ENCODE measurements around the gene BEND6. TPM values are rescaled to one million over a fixed set of nuclear protein-coding genes. Genes with fewer than 3 reads are reported as not detected.
"Not testable (repeated sequence)": the region's sequence is repeated elsewhere in the genome, so short reads cannot be mapped to it uniquely, and the experiment has no call there.

BEND6 gene
- total and polyA plus RNA-seq, 4 experiments from 2014 or later: not detected

DNA sequence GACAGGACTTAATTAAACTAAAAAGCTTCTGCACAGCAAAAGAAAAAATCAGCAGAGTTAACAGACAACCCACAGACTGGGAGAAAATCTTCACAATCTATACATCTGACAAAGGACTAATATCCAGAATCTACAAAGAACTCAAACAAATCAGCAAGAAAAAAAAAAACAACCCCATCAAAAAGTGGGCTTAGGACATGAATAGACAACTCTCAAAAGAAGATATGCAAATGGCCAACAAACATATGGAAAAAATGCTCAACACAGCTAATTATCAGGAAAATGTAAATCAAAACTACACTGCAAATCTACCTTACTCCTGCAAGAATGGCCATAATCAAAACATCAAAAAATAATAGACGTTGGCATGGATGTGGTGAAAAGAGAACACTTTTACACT lies 89.2 kb downstream of the BEND6 start:
- H3K27me3 ChIP-seq (ENCODE audit: insufficient read depth, low read length); H3K4me3 ChIP-seq (ENCODE audit: low read length in 2 of 2); H3K27ac Mint-ChIP-seq; H3K4me3 Mint-ChIP-seq; H3K9me3 Mint-ChIP-seq; H3K27ac ChIP-seq (ENCODE audit: low read depth, low read length); H3K36me3 ChIP-seq (ENCODE audit: insufficient read depth, low read length); intact Hi-C loops (cut with micrococcal nuclease); H3K9me3 ChIP-seq (ENCODE audit: control insufficient read depth in 1 of 2, low read length in 2 of 2); DNase-seq; POLR2A ChIA-PET (ENCODE audit: partially characterized antibody): not testable (repeated sequence)
- H3K4me1 Mint-ChIP-seq: peaks cover 12 to 23% (median 13%) of the 10 kb centered on the region in 4 donors
- CTCF ChIA-PET (ENCODE audit: partially characterized antibody): interaction anchor here (1.1 kb wide), 1 partner anchor 23 kb away, joined by 3 read pairs; no protein-coding TSS in a partner anchor
- peaks cover 12% of the 10 kb centered on the region for H3K4me1 ChIP-seq (ENCODE audit: insufficient read depth, low read length)
- peaks cover 12 to 18% of the 10 kb centered on the region in 2 donors for H3K27me3 Mint-ChIP-seq
- H3K36me3 Mint-ChIP-seq: peaks cover 0 to 13% of the 10 kb centered on the region in 2 donors

- Mint-ChIP-seq H3K36me3 (peaks cover 5 to 14% of the 10 kb centered on the region in 2 donors), H3K27ac (peak overlapping the region in 1 of 7 donors; percentile 10), H3K4me1 (peaks cover 16 to 28% (median 17%) of the 10 kb centered on the region in 4 donors), H3K27me3 (peaks cover 11 to 16% of the 10 kb centered on the region in 2 donors), H3K4me3 (peak overlapping the region in 1 of 8 donors; percentile 4), H3K9me3 (no peaks in the 10 kb centered on the region)
- CTCF ChIA-PET (ENCODE audit: partially characterized antibody): interaction anchor here (1.1 kb wide), 1 partner anchor 24 kb away, joined by 3 read pairs; no protein-coding TSS in a partner anchor
- Histone ChIP-seq H3K36me3 (ENCODE audit: insufficient read depth, low read length) (no peaks in the 10 kb centered on the region), H3K9me3 (ENCODE audit: control insufficient read depth in 1 of 2, low read length in 2 of 2) (no peaks in the 10 kb centered on the region), H3K27ac (ENCODE audit: low read depth, low read length) (no peak overlapping the region), H3K4me1 (ENCODE audit: insufficient read depth, low read length) (peaks cover 17% of the 10 kb centered on the region), H3K27me3 (ENCODE audit: insufficient read depth, low read length) (no peaks in the 10 kb centered on the region), H3K4me3 (ENCODE audit: low read length in 2 of 2) (no peak overlapping the region)
- POLR2A ChIA-PET (ENCODE audit: partially characterized antibody): no interaction called here
- no peak for DNase-seq
- intact Hi-C loops (cut with micrococcal nuclease): no loop called here
Measured at GRCh38 chr6:57044568-57044967, 89.7 kb downstream of the BEND6 start.

DNA sequence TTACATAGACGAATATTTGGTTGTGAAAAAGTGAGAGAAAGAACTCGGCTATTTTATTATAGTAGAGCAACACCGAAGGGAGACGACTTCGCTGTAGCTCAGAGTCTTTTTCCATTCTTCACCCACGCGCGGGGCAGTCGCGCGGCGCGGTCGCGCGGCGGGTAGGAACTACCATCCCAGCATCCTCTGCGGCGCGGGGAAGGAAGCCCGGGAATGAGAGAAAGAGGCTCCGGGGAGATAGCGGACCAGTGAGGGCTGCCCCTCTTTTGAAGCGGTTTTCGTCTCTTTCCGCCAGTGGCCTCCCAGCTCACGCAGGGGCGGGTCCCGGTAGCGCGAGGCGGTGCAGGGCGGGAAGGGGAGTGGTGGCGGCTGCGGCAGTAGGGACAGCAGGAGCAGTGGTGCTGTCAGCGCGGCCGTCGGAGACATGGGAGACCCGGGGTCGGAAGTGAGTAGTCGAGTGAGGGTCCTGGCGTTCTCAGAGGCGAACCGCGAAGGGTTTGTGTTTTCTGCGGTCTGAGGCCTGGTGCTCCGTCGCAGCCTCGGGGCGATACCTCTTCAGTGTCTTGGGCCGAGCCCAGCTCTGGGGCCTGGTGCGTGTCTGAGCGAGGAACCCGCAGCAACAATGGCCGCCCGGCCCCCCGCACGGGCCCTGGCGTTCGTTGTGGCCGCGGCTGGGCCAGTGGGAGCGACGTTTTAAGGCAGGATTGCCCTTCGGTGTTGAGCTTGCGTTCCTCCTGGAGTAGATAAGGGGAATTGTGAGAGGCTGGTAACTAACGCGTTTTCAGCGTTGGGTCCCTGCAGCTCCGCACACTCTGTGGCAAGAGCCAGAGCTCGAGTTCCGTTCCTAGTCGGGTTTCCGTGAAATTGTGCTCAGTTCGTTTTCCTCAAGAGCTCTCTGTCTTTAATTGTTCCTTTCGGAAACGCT lies 91.7 kb downstream of the BEND6 start, which contains the start of gene KIAA1586:
Gene KIAA1586, plus strand, starts transcription at position 362 of the 925 bp plus-strand sequence. Its CDS starts 63 bp downstream, at position 425.
- ChIA-PET POLR2A (ENCODE audit: partially characterized antibody) (interaction anchor here (0.7 to 0.8 kb wide), 2 partner anchors 43 to 175 kb away, joined by 3 read pairs; partner anchors contain the start of gene ZNF451), CTCF (ENCODE audit: partially characterized antibody) (interaction anchor here (1.0 to 1.6 kb wide), 4 partner anchors 26 to 270 kb away, joined by 3 to 7 read pairs (median 4); partner anchors contain the start of gene PRIM2)
- H3K27me3 ChIP-seq (ENCODE audit: insufficient read depth, low read length); H3K9me3 ChIP-seq (ENCODE audit: control insufficient read depth in 1 of 2, low read length in 2 of 2); H3K36me3 ChIP-seq (ENCODE audit: insufficient read depth, low read length); H3K27me3 Mint-ChIP-seq; H3K9me3 Mint-ChIP-seq: not testable (repeated sequence)
- Mint-ChIP-seq H3K4me3 (peak within 1 kb of the TSS; percentile 96 to 100 (median 96)), H3K36me3 (peaks cover 10 to 26% of the 10 kb centered on the region in 2 donors), H3K4me1 (peaks cover 19 to 40% (median 26%) of the 10 kb centered on the region in 4 donors), H3K27ac (peak within 1 kb of the TSS; percentile 88 to 96 (median 91))
- DNase-seq: peak; percentile 77 to 86 (median 80)
- H3K4me3 ChIP-seq (ENCODE audit: low read length in 2 of 2): peak within 1 kb of the TSS in 1 of 2 donors; percentile 60
- intact Hi-C loops (cut with micrococcal nuclease): loop anchor here (1.0 kb wide), 4 partner anchors 43 to 270 kb away; partner anchors contain the start of genes BAG2 and RAB23
- peak within 1 kb of the TSS; percentile 29 for H3K27ac ChIP-seq (ENCODE audit: low read depth, low read length)
- peaks cover 26% of the 10 kb centered on the region for H3K4me1 ChIP-seq (ENCODE audit: insufficient read depth, low read length)

DNA sequence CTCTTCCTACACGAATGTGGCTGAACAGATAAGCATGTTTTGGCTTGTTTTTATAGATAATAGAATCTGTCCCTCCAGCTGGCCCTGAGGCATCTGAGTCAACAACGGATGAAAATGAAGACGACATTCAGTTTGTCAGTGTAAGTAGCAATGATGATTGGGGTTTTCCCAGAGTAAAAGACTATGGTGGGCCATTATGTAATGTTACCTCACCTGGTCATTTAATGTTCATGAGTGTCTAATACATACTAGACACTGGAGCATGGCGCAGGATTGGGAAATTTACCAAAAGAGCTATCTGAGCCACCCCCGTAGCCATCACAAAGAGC lies 92.3 kb downstream of the BEND6 start:
- H3K9me3 Mint-ChIP-seq; H3K4me3 Mint-ChIP-seq; H3K27me3 Mint-ChIP-seq; intact Hi-C loops (cut with micrococcal nuclease); H3K27ac Mint-ChIP-seq; H3K4me3 ChIP-seq (ENCODE audit: low read length in 2 of 2); H3K36me3 ChIP-seq (ENCODE audit: insufficient read depth, low read length); H3K9me3 ChIP-seq (ENCODE audit: control insufficient read depth in 1 of 2, low read length in 2 of 2); H3K27me3 ChIP-seq (ENCODE audit: insufficient read depth, low read length); DNase-seq; POLR2A ChIA-PET (ENCODE audit: partially characterized antibody); H3K27ac ChIP-seq (ENCODE audit: low read depth, low read length): not testable (repeated sequence)
- Mint-ChIP-seq H3K4me1 (peaks cover 19 to 40% (median 26%) of the 10 kb centered on the region in 4 donors), H3K36me3 (peaks cover 10 to 28% of the 10 kb centered on the region in 2 donors)
- CTCF ChIA-PET (ENCODE audit: partially characterized antibody): interaction anchor here (1.6 kb wide), 1 partner anchor 26 kb away, joined by 7 read pairs; no protein-coding TSS in a partner anchor
- peaks cover 26% of the 10 kb centered on the region for H3K4me1 ChIP-seq (ENCODE audit: insufficient read depth, low read length)

GRCh38 chr6:57047859-57048258 lies 93.0 kb downstream of the BEND6 start:
- H3K27me3 Mint-ChIP-seq; H3K4me3 ChIP-seq (ENCODE audit: low read length in 2 of 2); H3K9me3 Mint-ChIP-seq; H3K27ac ChIP-seq (ENCODE audit: low read depth, low read length); intact Hi-C loops (cut with micrococcal nuclease); POLR2A ChIA-PET (ENCODE audit: partially characterized antibody); DNase-seq; CTCF ChIA-PET (ENCODE audit: partially characterized antibody); H3K9me3 ChIP-seq (ENCODE audit: control insufficient read depth in 1 of 2, low read length in 2 of 2); H3K27me3 ChIP-seq (ENCODE audit: insufficient read depth, low read length): not testable (repeated sequence)
- Mint-ChIP-seq H3K4me3 (peak overlapping the region in 7 of 8 donors; percentile 33 to 76 (median 64)), H3K4me1 (peaks cover 19 to 40% (median 26%) of the 10 kb centered on the region in 4 donors), H3K36me3 (peaks cover 12 to 30% of the 10 kb centered on the region in 2 donors), H3K27ac (peak overlapping the region; percentile 3 to 87 (median 62))
- H3K4me1 ChIP-seq (ENCODE audit: insufficient read depth, low read length): peaks cover 26% of the 10 kb centered on the region
- peaks cover 12% of the 10 kb centered on the region for H3K36me3 ChIP-seq (ENCODE audit: insufficient read depth, low read length)

DNA sequence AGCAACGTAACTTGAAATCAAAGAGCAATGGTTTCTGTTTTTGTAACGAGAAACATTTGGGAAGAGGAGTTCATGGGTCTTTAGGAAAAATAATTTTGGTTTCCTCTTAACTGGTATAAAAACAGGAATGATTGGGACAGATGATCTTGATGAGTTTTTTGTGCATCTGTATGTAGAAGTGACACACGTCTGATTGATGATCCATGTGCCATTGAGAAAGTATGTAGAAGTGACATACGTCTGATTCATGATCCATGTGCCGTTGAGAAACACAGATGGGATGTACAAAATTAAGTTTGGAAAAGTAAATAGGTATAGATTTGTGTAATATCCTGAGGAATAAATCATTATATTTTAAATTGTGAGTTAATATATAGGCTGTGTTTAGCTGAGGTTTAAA lies 93.7 kb downstream of the BEND6 start:
- intact Hi-C loops (cut with micrococcal nuclease): no loop called here
- H3K27ac ChIP-seq (ENCODE audit: low read depth, low read length): no peak overlapping the region
- no peaks in the 10 kb centered on the region for H3K27me3 ChIP-seq (ENCODE audit: insufficient read depth, low read length)
- Mint-ChIP-seq H3K9me3 (no peaks in the 10 kb centered on the region), H3K27me3 (no peaks in the 10 kb centered on the region), H3K4me3 (peak overlapping the region in 7 of 8 donors; percentile 3 to 76 (median 64)), H3K36me3 (peaks cover 19 to 36% of the 10 kb centered on the region in 2 donors), H3K27ac (peak overlapping the region in 3 of 7 donors; percentile 15 to 62 (median 23)), H3K4me1 (peaks cover 19 to 40% (median 26%) of the 10 kb centered on the region in 4 donors)
- DNase-seq: no peak
- peaks cover 17% of the 10 kb centered on the region for H3K36me3 ChIP-seq (ENCODE audit: insufficient read depth, low read length)
- POLR2A ChIA-PET (ENCODE audit: partially characterized antibody): no interaction called here
- H3K4me1 ChIP-seq (ENCODE audit: insufficient read depth, low read length): peaks cover 26% of the 10 kb centered on the region
- CTCF ChIA-PET (ENCODE audit: partially characterized antibody): no interaction called here
- H3K9me3 ChIP-seq (ENCODE audit: control insufficient read depth in 1 of 2, low read length in 2 of 2): no peaks in the 10 kb centered on the region
- no peak overlapping the region for H3K4me3 ChIP-seq (ENCODE audit: low read length in 2 of 2)

GRCh38 chr6:57063847-57064246 lies 108.9 kb downstream of the BEND6 start:
- intact Hi-C loops (cut with micrococcal nuclease): no loop called here
- H3K27ac ChIP-seq (ENCODE audit: low read depth, low read length): no peak overlapping the region
- Mint-ChIP-seq H3K27me3 (no peaks in the 10 kb centered on the region), H3K4me1 (peaks cover 0 to 5% (median 2%) of the 10 kb centered on the region in 4 donors), H3K9me3 (no peaks in the 10 kb centered on the region), H3K36me3 (peaks cover 18 to 38% of the 10 kb centered on the region in 2 donors), H3K27ac (no peak overlapping the region), H3K4me3 (no peak overlapping the region)
- no peaks in the 10 kb centered on the region for H3K9me3 ChIP-seq (ENCODE audit: control insufficient read depth in 1 of 2, low read length in 2 of 2)
- no peak overlapping the region for H3K4me3 ChIP-seq (ENCODE audit: low read length in 2 of 2)
- H3K4me1 ChIP-seq (ENCODE audit: insufficient read depth, low read length): no peaks in the 10 kb centered on the region
- DNase-seq: no peak
- ChIA-PET CTCF (ENCODE audit: partially characterized antibody) (no interaction called here), POLR2A (ENCODE audit: partially characterized antibody) (no interaction called here)
- no peaks in the 10 kb centered on the region for H3K36me3 ChIP-seq (ENCODE audit: insufficient read depth, low read length)
- H3K27me3 ChIP-seq (ENCODE audit: insufficient read depth, low read length): no peaks in the 10 kb centered on the region
